ENCODE results near the gene OR12D1. TPM values are rescaled to one million over a fixed set of nuclear protein-coding genes. Genes with fewer than 3 reads are reported as not detected.

The OR12D1 gene
- total RNA-seq, result not detected
- not detected for polyA plus RNA-seq (ENCODE audit: insufficient read depth, low read depth, low replicate concordance)
- long read RNA-seq, donor 1, result 0 reads
- long read RNA-seq, donor 2, result 0 reads
- long read RNA-seq, donor 3, result 0 reads
- long read RNA-seq, donor 4, result 0 reads
- long read RNA-seq, donor 5, result 0 reads
- long read RNA-seq, donor 6, result 0 reads
- long read RNA-seq, donor 7, result 0 reads
- long read RNA-seq, donor 8, result 0 reads
- long read RNA-seq, donor 9, result 0 reads
- long read RNA-seq, donor 10, result 0 reads

- Histone ChIP-seq H3K9ac (ENCODE audit: low read length in 3 of 3) (no peak within 1 kb of the TSS), H3K4me3 (ENCODE audit: low read length in 3 of 3) (no peak within 1 kb of the TSS), H3K27ac (ENCODE audit: low read depth in 2 of 2, low read length in 2 of 2) (no peak within 1 kb of the TSS), H3K27me3 (ENCODE audit: control insufficient read depth, insufficient read depth, low read length) (no peaks in the 10 kb centered on the region), H3K9me3 (ENCODE audit: control insufficient read depth in 2 of 3, insufficient read depth in 1 of 3, low read length in 3 of 3) (peaks cover 0 to 4% (median 0%) of the 10 kb centered on the region in 3 donors), H3K4me1 (ENCODE audit: control insufficient read depth in 2 of 3, insufficient read depth in 2 of 3, low read depth in 1 of 3, low read length in 3 of 3) (no peaks in the 10 kb centered on the region), H3K36me3 (ENCODE audit: control insufficient read depth in 2 of 3, insufficient read depth in 3 of 3, low read length in 3 of 3) (no peaks in the 10 kb centered on the region)
- DNase-seq, result peak in 2 of 5 donors; percentile 1 to 10
- intact Hi-C loops (cut with DNase I), result no loop called here
- no peak for FAIRE-seq
- no peak for TF ChIP-seq CTCF (IDR thresholded peaks at IDR 0.05; ENCODE audit: borderline replicate concordance, extremely low read depth, insufficient read depth)
Measured at GRCh38 chr6:29414588-29414987, at the start of gene OR12D1. Gene OR12D1 (plus strand): TSS chr6:29414928.

- DNase-seq (no peak), FAIRE-seq (no peak)
- Histone ChIP-seq H3K27ac (ENCODE audit: low read depth in 2 of 2, low read length in 2 of 2) (no peak within 1 kb of the TSS), H3K27me3 (ENCODE audit: control insufficient read depth, insufficient read depth, low read length) (no peaks in the 10 kb centered on the region), H3K4me1 (ENCODE audit: control insufficient read depth in 2 of 3, insufficient read depth in 2 of 3, low read depth in 1 of 3, low read length in 3 of 3) (no peaks in the 10 kb centered on the region), H3K36me3 (ENCODE audit: control insufficient read depth in 2 of 3, insufficient read depth in 3 of 3, low read length in 3 of 3) (no peaks in the 10 kb centered on the region), H3K9me3 (ENCODE audit: control insufficient read depth in 2 of 3, insufficient read depth in 1 of 3, low read length in 3 of 3) (no peaks in the 10 kb centered on the region), H3K9ac (ENCODE audit: low read length in 3 of 3) (no peak within 1 kb of the TSS), H3K4me3 (ENCODE audit: low read length in 3 of 3) (no peak within 1 kb of the TSS)
- no peak for TF ChIP-seq CTCF (IDR thresholded peaks at IDR 0.05; ENCODE audit: borderline replicate concordance, extremely low read depth, insufficient read depth)
- intact Hi-C loops (cut with DNase I), result no loop called here
Measured at GRCh38 chr6:29368765-29369164, 46.0 kb upstream of the OR12D1 start, which contains the start of gene OR5V1. Gene OR5V1 (minus strand): TSS chr6:29368865. CDS start chr6:29356195, 12,670 bp downstream.

- TF ChIP-seq CTCF (IDR thresholded peaks at IDR 0.05; ENCODE audit: borderline replicate concordance, extremely low read depth, insufficient read depth), result no peak
- no peak for FAIRE-seq
Measured at GRCh38 chr6:29375191-29375590, 39.5 kb upstream of the OR12D1 start, which contains the start of gene OR12D3. Gene OR12D3 (minus strand): TSS chr6:29375291. CDS start chr6:29375287, 4 bp downstream.

More at GRCh38 chr6:29375191-29375590, 39.5 kb upstream of the OR12D1 start, which contains the start of gene OR12D3:
- intact Hi-C loops (cut with DNase I), result no loop called here
- no peaks in the 10 kb centered on the region for H3K27me3 ChIP-seq (ENCODE audit: control insufficient read depth, insufficient read depth, low read length)
- no peaks in the 10 kb centered on the region for H3K4me1 ChIP-seq (ENCODE audit: control insufficient read depth in 2 of 3, insufficient read depth in 2 of 3, low read depth in 1 of 3, low read length in 3 of 3)
- H3K9me3 ChIP-seq (ENCODE audit: control insufficient read depth in 2 of 3, insufficient read depth in 1 of 3, low read length in 3 of 3), result no peaks in the 10 kb centered on the region
- H3K36me3 ChIP-seq (ENCODE audit: control insufficient read depth in 2 of 3, insufficient read depth in 3 of 3, low read length in 3 of 3), result no peaks in the 10 kb centered on the region
- no peak within 1 kb of the TSS for H3K4me3 ChIP-seq (ENCODE audit: low read length in 3 of 3)
- H3K27ac ChIP-seq (ENCODE audit: low read depth in 2 of 2, low read length in 2 of 2), result no peak within 1 kb of the TSS
- H3K9ac ChIP-seq (ENCODE audit: low read length in 3 of 3), result no peak within 1 kb of the TSS
- no peak for DNase-seq

Data from kidney (tissue), 22 donors.